ENCODE results near the gene FKBP10. TPM values are rescaled to one million over a fixed set of nuclear protein-coding genes. Genes with fewer than 3 reads are reported as not detected.

FKBP10 gene
- total RNA-seq, 1 experiment from 2014 or later = 143 TPM

- no TSS peak for BruUV-seq (replicated peaks)
- Histone ChIP-seq H3K36me3 (ENCODE audit: low read depth) (no peaks in the 10 kb centered on the region), H2AFZ (no peak overlapping the region), H3K4me2 (peak overlapping the region; percentile 100), H3K4me3 (peak overlapping the region; percentile 63), H3K27ac (peak overlapping the region; percentile 98), H3K27me3 (ENCODE audit: insufficient read depth, low read depth) (no peaks in the 10 kb centered on the region), H3K79me2 (ENCODE audit: low read depth) (peaks cover 47% of the 10 kb centered on the region), H3K9me2 (ENCODE audit: insufficient read depth) (no peaks in the 10 kb centered on the region), H3K9me3 (ENCODE audit: insufficient read depth, low read depth) (no peaks in the 10 kb centered on the region), H3F3A (ENCODE audit: insufficient read depth, low read depth) (peaks cover 30% of the 10 kb centered on the region), H3K4me1 (replicated peaks; ENCODE audit: insufficient read depth) (peaks cover 38% of the 10 kb centered on the region), H4K20me1 (ENCODE audit: insufficient read depth) (peaks cover 13% of the 10 kb centered on the region; the same call in 1 of the 2 replicates)
- intact Hi-C loops (cut with micrococcal nuclease; ENCODE audit: unreplicated experiment) = loop anchor here (1.0 to 5.0 kb wide), 4 partner anchors 13 to 99 kb away; partner anchors contain the start of gene EIF1
- CTCF ChIA-PET = interaction anchor here (0.9 to 2.7 kb wide), 3 partner anchors 12 to 15 kb away, joined by 5 to 29 read pairs (median 13); no protein-coding TSS in a partner anchor
- TF ChIP-seq EZH2 (IDR thresholded peaks at IDR 0.05; ENCODE audit: low read depth) (no peak), CTCF (conservative IDR thresholded peaks at IDR 0.05) (no peak)
- peak; percentile 84 to 93 for DNase-seq
- POLR2A ChIA-PET (ENCODE audit: unreplicated experiment) = interaction anchor here (0.6 to 3.7 kb wide), 11 partner anchors 8 to 97 kb away, joined by 3 to 81 read pairs (median 13); partner anchors contain the start of genes EIF1, FKBP10 and P3H4
These were observed 27.0 kb upstream of the FKBP10 start for GRCh38 chr17:41785859-41786226.

GRCh38 chr17:41786227-41787020, 26.4 kb upstream of the FKBP10 start, which contains the start of gene JUP:
Gene JUP, minus strand, starts transcription at chr17:41786711. Its CDS starts 14,857 bp downstream, at chr17:41771854.
- no peaks in the 10 kb centered on the region for H3K9me3 ChIP-seq (ENCODE audit: insufficient read depth, low read depth)
- no TSS peak for BruUV-seq (replicated peaks)
- peaks cover 39% of the 10 kb centered on the region for H3K4me1 ChIP-seq (replicated peaks; ENCODE audit: insufficient read depth)
- H3K27ac ChIP-seq = peak within 1 kb of the TSS; percentile 98
- peak within 1 kb of the TSS; percentile 100 for H3K4me2 ChIP-seq
- CTCF ChIA-PET = interaction anchor here (0.9 to 2.7 kb wide), 3 partner anchors 13 to 14 kb away, joined by 5 to 29 read pairs (median 13); no protein-coding TSS in a partner anchor
- no peaks in the 10 kb centered on the region for H3K27me3 ChIP-seq (ENCODE audit: insufficient read depth, low read depth)
- H3K79me2 ChIP-seq (ENCODE audit: low read depth) = peaks cover 42% of the 10 kb centered on the region
- peak within 1 kb of the TSS; percentile 63 for H3K4me3 ChIP-seq
- H2AFZ ChIP-seq = no peak within 1 kb of the TSS
- peaks cover 36% of the 10 kb centered on the region for H3F3A ChIP-seq (ENCODE audit: insufficient read depth, low read depth)
- POLR2A ChIA-PET (ENCODE audit: unreplicated experiment) = interaction anchor here (0.6 to 3.7 kb wide), 9 partner anchors 9 to 98 kb away, joined by 3 to 81 read pairs (median 13); partner anchors contain the start of genes EIF1, FKBP10 and P3H4
- H3K36me3 ChIP-seq (ENCODE audit: low read depth) = no peaks in the 10 kb centered on the region
- intact Hi-C loops (cut with micrococcal nuclease; ENCODE audit: unreplicated experiment) = loop anchor here (1.0 to 5.0 kb wide), 3 partner anchors 13 to 99 kb away; partner anchors contain the start of gene EIF1
- peak; percentile 100 for DNase-seq
- TF ChIP-seq EZH2 (IDR thresholded peaks at IDR 0.05; ENCODE audit: low read depth) (no peak), CTCF (conservative IDR thresholded peaks at IDR 0.05) (peak; percentile 77)
- peaks cover 7% of the 10 kb centered on the region; the same call in 1 of the 2 replicates for H4K20me1 ChIP-seq (ENCODE audit: insufficient read depth)
- H3K9me2 ChIP-seq (ENCODE audit: insufficient read depth) = no peaks in the 10 kb centered on the region

- peaks cover 42% of the 10 kb centered on the region for H3F3A ChIP-seq (ENCODE audit: insufficient read depth, low read depth)
- H3K27ac ChIP-seq = peak overlapping the region; percentile 78
- no peak overlapping the region for H2AFZ ChIP-seq
- H3K4me1 ChIP-seq (replicated peaks; ENCODE audit: insufficient read depth) = peaks cover 39% of the 10 kb centered on the region
- H4K20me1 ChIP-seq (ENCODE audit: insufficient read depth) = peaks cover 4% of the 10 kb centered on the region; the same call in 1 of the 2 replicates
- BruUV-seq (replicated peaks) = no TSS peak
- H3K9me2 ChIP-seq (ENCODE audit: insufficient read depth) = no peaks in the 10 kb centered on the region
- no peak for TF ChIP-seq CTCF (conservative IDR thresholded peaks at IDR 0.05)
- no peak for TF ChIP-seq EZH2 (IDR thresholded peaks at IDR 0.05; ENCODE audit: low read depth)
- H3K36me3 ChIP-seq (ENCODE audit: low read depth) = no peaks in the 10 kb centered on the region
- ChIA-PET POLR2A (ENCODE audit: unreplicated experiment) (interaction anchor here (0.6 to 3.7 kb wide), 7 partner anchors 10 to 98 kb away, joined by 3 to 81 read pairs (median 13); partner anchors contain the start of genes EIF1 and P3H4), CTCF (interaction anchor here (0.6 to 2.7 kb wide), 3 partner anchors 14 to 831 kb away, joined by 8 to 29 read pairs (median 13); no protein-coding TSS in a partner anchor)
- no peaks in the 10 kb centered on the region for H3K27me3 ChIP-seq (ENCODE audit: insufficient read depth, low read depth)
- peak overlapping the region; percentile 60 for H3K4me2 ChIP-seq
- no peaks in the 10 kb centered on the region for H3K9me3 ChIP-seq (ENCODE audit: insufficient read depth, low read depth)
- no peak overlapping the region for H3K4me3 ChIP-seq
- peaks cover 36% of the 10 kb centered on the region for H3K79me2 ChIP-seq (ENCODE audit: low read depth)
- intact Hi-C loops (cut with micrococcal nuclease; ENCODE audit: unreplicated experiment) = loop anchor here (5.0 kb wide), 2 partner anchors 50 to 100 kb away; partner anchors contain the start of gene EIF1
- no peak for DNase-seq
These were observed 25.8 kb upstream of the FKBP10 start for GRCh38 chr17:41787021-41787418.
